Esophagus muscularis mucosa (tissue), 4 donors: ENCODE data around the gene PMFBP1. TPM values are rescaled to one million over a fixed set of nuclear protein-coding genes. Genes with fewer than 3 reads are reported as not detected.

Source experiments
- DNase-seq: peaks from one replicate; pipeline ENCODE4 v3.0.0-alpha.2; 2017; ENCODE audit errors: extremely low spot score
- H3K27ac ChIP-seq, 4 donors: fragments of 200-600 bp; sonication (generic); replicated peaks in 1 of 4; 1 replicate in 3 of 4; 2 replicates in 1 of 4; pipeline ENCODE4 v1.5.1; 2016 to 2019; ENCODE audit warnings: mild to moderate bottlenecking in 1 of 4
- H3K27me3 ChIP-seq, 4 donors: fragments of 200-600 bp; sonication (generic); one replicate each; pipeline versions ENCODE4 v1.5.1 to v1.6.0; 2016 to 2019
- H3K36me3 ChIP-seq, 4 donors: fragments of 200-600 bp; sonication (generic); one replicate each; pipeline ENCODE4 v1.5.1; 2016 to 2019
- H3K4me1 ChIP-seq, 4 donors: fragments of 200-600 bp; sonication (generic); one replicate each; pipeline ENCODE4 v1.5.1; 2016 to 2019
- H3K4me3 ChIP-seq, 4 donors: fragments of 200-600 bp; sonication (generic); 1 replicate in 2 of 4; 2 replicates in 2 of 4; pipeline ENCODE4 v1.5.1; 2016 to 2019; ENCODE audit warnings: mild to moderate bottlenecking in 4 of 4, moderate library complexity in 1 of 4
- H3K9me3 ChIP-seq, 4 donors: fragments of 200-600 bp; sonication (generic); 1 replicate in 3 of 4; 2 replicates in 1 of 4; pipeline ENCODE4 v1.5.1; 2016 to 2019
- EP300 ChIP-seq: sonication (generic); formaldehyde crosslinking; IDR thresholded peaks from one replicate; pipeline ENCODE4 v1.6.1; 2017; ENCODE audit warnings: antibody characterized with exemption
- POLR2A ChIP-seq: fragments of 450-650 bp; IDR thresholded peaks from one replicate; pipeline ENCODE4 v1.6.1; 2017; ENCODE audit warnings: antibody characterized with exemption, moderate library complexity, mild to moderate bottlenecking, low read depth
- POLR2AphosphoS5 ChIP-seq, 2 donors: sonication (generic); formaldehyde crosslinking; IDR thresholded peaks; one replicate each; pipeline ENCODE4 v1.6.1; 2017; ENCODE audit warnings: antibody characterized with exemption in 2 of 2
- WGBS: methylation state at CpG from one replicate; pipeline ENCODE4 v1.1.5; 2018; 5-methylcytosine and 5-hydroxymethylcytosine counted together
- intact Hi-C: fragments of 100-400 bp; cut with DNase I; formaldehyde crosslinking; loops from one replicate; pipeline ENCODE4 v1.15.1; 2023
- total RNA-seq, 4 donors: library from RNA; depleted of rRNA; stranded (reverse); fragments of >200 nt; gene quantifications; one replicate each; pipeline versions ENCODE4 v1.1.0 to v1.2.1, GENCODE V29; 2016
- TF ChIP-seq, protein P1 (sequence below), 3 experiments: fragments of 200-600 bp in 2 of 3; fragments of 450-650 bp in 1 of 3; sonication (generic) in 2 of 3; IDR thresholded peaks; one replicate each; pipeline ENCODE4 v1.5.1; 2017 to 2019; ENCODE audit warnings: antibody characterized with exemption in 3 of 3, mild to moderate bottlenecking in 2 of 3, moderate library complexity in 1 of 3

The PMFBP1 gene
- total RNA-seq, 4 donors from 2014 or later: 0.50 TPM; not detected in 3

DNA sequence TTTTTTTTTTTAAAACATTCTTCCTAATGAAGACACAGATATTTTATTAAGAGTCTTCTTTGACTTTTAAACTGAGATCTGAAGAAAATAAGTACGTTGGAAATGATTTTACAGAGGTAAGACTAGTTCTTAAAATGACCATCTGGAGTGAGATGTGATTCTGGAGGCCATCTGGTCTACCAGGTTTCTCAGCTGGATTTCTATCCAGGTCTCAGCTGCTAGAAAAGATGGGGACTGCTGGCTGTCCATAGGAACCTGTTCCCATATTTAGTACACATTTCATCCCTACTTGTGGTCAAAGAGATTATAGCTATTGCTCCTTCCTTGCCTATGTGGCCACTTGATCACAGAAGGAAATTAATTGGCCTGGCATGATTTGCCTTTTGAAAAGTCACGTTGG, 12.2 kb downstream of the PMFBP1 start:
- Histone ChIP-seq H3K4me1 (no peaks in the 10 kb centered on the region), H3K36me3 (no peaks in the 10 kb centered on the region), H3K4me3 (no peak overlapping the region), H3K9me3 (no peaks in the 10 kb centered on the region), H3K27me3 (no peaks in the 10 kb centered on the region), H3K27ac (no peak overlapping the region)
- 70% methylated on average over 2 of the region's 2 CpGs for WGBS
- no peak for DNase-seq
- TF ChIP-seq POLR2A (no peak), EP300 (no peak), POLR2AphosphoS5 (IDR thresholded peaks at IDR 0.05) (no peak)
- TF ChIP-seq, protein P1, sequence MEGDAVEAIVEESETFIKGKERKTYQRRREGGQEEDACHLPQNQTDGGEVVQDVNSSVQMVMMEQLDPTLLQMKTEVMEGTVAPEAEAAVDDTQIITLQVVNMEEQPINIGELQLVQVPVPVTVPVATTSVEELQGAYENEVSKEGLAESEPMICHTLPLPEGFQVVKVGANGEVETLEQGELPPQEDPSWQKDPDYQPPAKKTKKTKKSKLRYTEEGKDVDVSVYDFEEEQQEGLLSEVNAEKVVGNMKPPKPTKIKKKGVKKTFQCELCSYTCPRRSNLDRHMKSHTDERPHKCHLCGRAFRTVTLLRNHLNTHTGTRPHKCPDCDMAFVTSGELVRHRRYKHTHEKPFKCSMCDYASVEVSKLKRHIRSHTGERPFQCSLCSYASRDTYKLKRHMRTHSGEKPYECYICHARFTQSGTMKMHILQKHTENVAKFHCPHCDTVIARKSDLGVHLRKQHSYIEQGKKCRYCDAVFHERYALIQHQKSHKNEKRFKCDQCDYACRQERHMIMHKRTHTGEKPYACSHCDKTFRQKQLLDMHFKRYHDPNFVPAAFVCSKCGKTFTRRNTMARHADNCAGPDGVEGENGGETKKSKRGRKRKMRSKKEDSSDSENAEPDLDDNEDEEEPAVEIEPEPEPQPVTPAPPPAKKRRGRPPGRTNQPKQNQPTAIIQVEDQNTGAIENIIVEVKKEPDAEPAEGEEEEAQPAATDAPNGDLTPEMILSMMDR (IDR thresholded peaks at IDR 0.05): no peak
- intact Hi-C loops: no loop called here

DNA sequence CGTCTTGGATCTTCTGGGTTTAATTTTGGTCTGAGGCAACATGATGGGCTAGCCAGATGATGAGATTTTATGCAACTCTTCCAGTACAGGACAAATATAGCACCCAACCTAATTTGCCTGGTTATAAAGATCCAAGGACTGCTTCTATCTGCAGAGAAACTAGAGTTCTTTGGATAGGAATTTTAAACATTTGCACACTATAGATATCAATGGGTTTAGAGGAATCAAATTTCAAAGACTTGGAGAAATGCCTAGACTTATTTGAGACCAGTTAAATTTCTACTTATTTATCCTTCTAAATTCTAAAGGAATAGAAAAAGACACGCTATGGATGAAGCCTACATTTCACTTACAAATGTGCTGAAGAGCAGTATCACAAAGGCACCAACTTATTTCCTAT, 12.6 kb downstream of the PMFBP1 start:
- no peaks in the 10 kb centered on the region for H3K4me1 ChIP-seq
- 40% methylated on average over 2 of the region's 2 CpGs for WGBS
- H3K36me3 ChIP-seq: no peaks in the 10 kb centered on the region
- H3K4me3 ChIP-seq: no peak overlapping the region
- TF ChIP-seq, protein P1 (IDR thresholded peaks at IDR 0.05): no peak
- TF ChIP-seq POLR2AphosphoS5 (IDR thresholded peaks at IDR 0.05) (no peak), EP300 (no peak)
- H3K9me3 ChIP-seq: no peaks in the 10 kb centered on the region
- intact Hi-C loops: no loop called here
- no peaks in the 10 kb centered on the region for H3K27me3 ChIP-seq
- no peak overlapping the region for H3K27ac ChIP-seq
- no peak for DNase-seq

DNA sequence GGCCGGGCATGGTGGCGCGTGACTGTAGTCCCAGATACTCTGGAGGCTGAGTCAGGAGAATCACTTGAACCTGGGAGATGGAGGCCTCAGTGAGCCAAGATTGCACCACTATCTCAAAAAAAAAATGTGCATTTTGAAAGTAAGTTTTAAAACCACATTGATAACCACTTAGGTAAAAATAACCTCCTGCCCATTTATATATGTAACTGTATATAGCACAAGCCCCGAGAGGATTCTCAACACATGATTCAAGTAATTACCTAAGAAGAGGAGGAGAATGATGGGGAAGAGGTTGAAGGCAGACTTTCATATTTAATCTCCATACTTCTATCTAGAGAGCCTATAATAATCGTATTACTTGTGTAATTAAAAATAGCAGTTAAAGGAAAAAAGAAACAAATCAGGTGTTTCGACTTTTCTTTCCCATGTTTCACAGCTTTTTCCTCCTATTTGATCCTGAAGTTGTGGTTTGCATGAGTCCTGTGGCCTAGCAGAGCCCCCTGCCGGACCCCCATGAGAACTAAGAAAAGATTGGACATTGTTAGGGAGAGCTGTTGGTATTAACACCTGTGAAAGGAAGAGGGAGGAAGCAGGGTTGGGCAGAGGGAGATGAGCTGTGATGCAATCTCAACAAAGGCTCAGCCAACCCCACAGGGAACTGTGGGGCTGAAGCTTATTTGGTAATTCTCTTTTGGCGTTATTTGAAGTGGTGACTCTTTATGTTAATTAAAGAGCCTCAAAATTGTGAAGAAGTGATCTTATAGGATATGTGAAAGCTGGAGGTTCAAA, 22.1 kb downstream of the PMFBP1 start:
- Histone ChIP-seq H3K9me3 (peaks cover 0 to 9% (median 0%) of the 10 kb centered on the region in 4 donors), H3K27me3 (no peaks in the 10 kb centered on the region), H3K4me3 (no peak overlapping the region), H3K36me3 (no peaks in the 10 kb centered on the region), H3K4me1 (no peaks in the 10 kb centered on the region), H3K27ac (no peak overlapping the region)
- DNase-seq: no peak
- WGBS: 84% methylated on average over 8 of the region's 8 CpGs
- no peak for TF ChIP-seq POLR2A
- TF ChIP-seq POLR2AphosphoS5 (IDR thresholded peaks at IDR 0.05): no peak
- TF ChIP-seq, protein P1 (IDR thresholded peaks at IDR 0.05): no peak
- TF ChIP-seq EP300: no peak
- intact Hi-C loops: no loop called here

DNA sequence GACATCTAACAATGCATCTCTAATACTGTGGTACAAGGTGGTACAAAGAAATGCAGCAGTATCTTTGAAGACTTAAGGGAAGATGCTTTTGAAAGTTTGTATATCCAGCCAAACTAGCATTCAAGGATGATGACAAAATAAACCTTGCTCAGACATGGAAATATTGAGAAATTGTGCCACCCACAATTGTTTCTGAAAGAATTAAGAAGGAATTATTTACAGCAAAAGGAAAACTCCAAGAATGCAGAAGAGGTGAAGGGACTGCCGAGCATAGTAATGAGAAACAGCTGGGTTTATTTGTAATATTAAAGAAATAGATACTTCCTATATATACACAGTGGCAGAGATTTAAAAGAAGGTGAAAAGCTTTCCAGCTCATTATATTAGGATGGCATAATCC, 29.5 kb downstream of the PMFBP1 start:
- WGBS: 43% methylated on average over 1 of the region's 1 CpG
- DNase-seq: no peak
- no peak overlapping the region for H3K27ac ChIP-seq
- TF ChIP-seq, protein P1 (IDR thresholded peaks at IDR 0.05): no peak
- TF ChIP-seq POLR2AphosphoS5 (IDR thresholded peaks at IDR 0.05): no peak
- TF ChIP-seq EP300: no peak
- no peak for TF ChIP-seq POLR2A
- H3K36me3 ChIP-seq: no peaks in the 10 kb centered on the region
- H3K4me1 ChIP-seq: no peaks in the 10 kb centered on the region
- intact Hi-C loops: no loop called here
- H3K4me3 ChIP-seq: no peak overlapping the region
- no peaks in the 10 kb centered on the region for H3K27me3 ChIP-seq
- H3K9me3 ChIP-seq: peaks cover 0 to 3% (median 0%) of the 10 kb centered on the region in 4 donors
